Sigmoid colon (tissue), 4 donors: ENCODE results near the gene USP7.

Experiments used
- EP300 ChIP-seq, 4 donors: sonication (generic); formaldehyde crosslinking; IDR thresholded peaks; one replicate each; pipeline ENCODE4 v1.6.1; 2017; ENCODE audit warnings: antibody characterized with exemption in 4 of 4
- POLR2A ChIP-seq, 2 donors: fragments of 450-650 bp; IDR thresholded peaks; one replicate each; pipeline ENCODE4 v1.6.1; 2016; ENCODE audit warnings: antibody characterized with exemption in 2 of 2, mild to moderate bottlenecking in 2 of 2, moderate library complexity in 2 of 2
- TF ChIP-seq, protein P1 (sequence below), 4 experiments: fragments of 450-650 bp in 3 of 4; fragments of 200-600 bp in 1 of 4; IDR thresholded peaks; one replicate each; pipeline ENCODE4 v1.5.1; 2016 to 2019; ENCODE audit warnings: antibody characterized with exemption in 4 of 4, mild to moderate bottlenecking in 3 of 4, moderate library complexity in 2 of 4

DNA sequence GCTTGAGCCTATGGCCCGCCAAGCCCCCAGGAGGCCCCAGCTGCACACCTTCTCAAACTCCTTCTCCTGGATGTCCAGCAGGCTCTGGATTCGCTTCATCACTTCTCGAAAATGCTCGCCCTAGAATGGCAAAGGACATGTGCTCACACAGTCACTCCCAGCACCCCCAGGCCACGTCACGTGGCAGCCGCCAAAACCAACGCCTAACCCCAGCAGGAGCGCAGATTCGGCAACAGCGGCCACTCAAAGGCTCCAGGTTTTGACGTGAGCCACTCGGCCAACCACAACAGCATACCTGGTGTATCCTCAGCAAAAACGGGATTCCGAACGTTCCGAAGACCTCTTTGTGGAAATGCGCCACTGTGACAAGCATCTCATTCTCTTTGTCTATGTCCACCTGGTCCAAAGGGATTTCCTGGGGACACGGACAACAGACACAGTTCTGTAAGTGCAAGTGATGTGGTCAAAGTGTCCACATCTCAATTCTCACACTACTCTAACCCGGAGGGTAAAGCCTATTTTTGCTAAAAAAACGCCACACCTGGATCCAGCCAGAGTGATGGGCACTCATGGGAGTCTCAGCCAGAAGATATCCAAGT, 68.9 kb downstream of the USP7 start:
- TF ChIP-seq, protein P1, sequence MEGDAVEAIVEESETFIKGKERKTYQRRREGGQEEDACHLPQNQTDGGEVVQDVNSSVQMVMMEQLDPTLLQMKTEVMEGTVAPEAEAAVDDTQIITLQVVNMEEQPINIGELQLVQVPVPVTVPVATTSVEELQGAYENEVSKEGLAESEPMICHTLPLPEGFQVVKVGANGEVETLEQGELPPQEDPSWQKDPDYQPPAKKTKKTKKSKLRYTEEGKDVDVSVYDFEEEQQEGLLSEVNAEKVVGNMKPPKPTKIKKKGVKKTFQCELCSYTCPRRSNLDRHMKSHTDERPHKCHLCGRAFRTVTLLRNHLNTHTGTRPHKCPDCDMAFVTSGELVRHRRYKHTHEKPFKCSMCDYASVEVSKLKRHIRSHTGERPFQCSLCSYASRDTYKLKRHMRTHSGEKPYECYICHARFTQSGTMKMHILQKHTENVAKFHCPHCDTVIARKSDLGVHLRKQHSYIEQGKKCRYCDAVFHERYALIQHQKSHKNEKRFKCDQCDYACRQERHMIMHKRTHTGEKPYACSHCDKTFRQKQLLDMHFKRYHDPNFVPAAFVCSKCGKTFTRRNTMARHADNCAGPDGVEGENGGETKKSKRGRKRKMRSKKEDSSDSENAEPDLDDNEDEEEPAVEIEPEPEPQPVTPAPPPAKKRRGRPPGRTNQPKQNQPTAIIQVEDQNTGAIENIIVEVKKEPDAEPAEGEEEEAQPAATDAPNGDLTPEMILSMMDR (IDR thresholded peaks at IDR 0.05): no peak
- TF ChIP-seq EP300 (IDR thresholded peaks at IDR 0.05) (no peak), POLR2A (IDR thresholded peaks at IDR 0.05) (no peak)
